Coronary artery (tissue), 2 donors: ENCODE data around the gene SPON1.

ENCODE experiments used
- DNase-seq: peaks from one replicate; pipeline ENCODE4 v3.0.0-alpha.2; 2017; ENCODE audit warnings: low spot score
- H3K27ac ChIP-seq, 2 donors: fragments of 200-600 bp; sonication (generic); one replicate each; pipeline ENCODE4 v1.5.1; 2016 to 2019
- H3K4me3 ChIP-seq: fragments of 200-600 bp; sonication (generic); 2 replicates; pipeline ENCODE4 v1.5.1; 2016; ENCODE audit warnings: mild to moderate bottlenecking, moderate library complexity
- TF ChIP-seq, protein P1 (sequence below): fragments of 200-600 bp; sonication (generic); IDR thresholded peaks from one replicate; pipeline ENCODE4 v1.5.1; 2019; ENCODE audit warnings: antibody characterized with exemption

Gene SPON1

DNA sequence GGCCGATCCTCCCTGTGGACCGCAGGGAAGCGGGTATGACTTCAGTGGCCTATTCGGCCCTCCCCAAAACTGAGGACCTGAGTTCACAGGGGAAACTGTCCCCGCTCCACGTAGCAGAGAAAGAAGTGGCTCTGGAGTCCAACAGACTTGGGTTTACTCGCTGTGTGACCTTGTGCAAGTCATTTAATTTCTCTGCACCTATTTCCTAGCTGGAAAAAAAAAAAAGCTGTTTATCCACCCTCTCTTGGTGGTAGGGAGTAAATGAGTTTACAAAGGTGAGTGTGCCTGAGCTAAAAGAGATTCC is 2.2 kb downstream of the SPON1 start:
- Histone ChIP-seq H3K27ac (no peak overlapping the region), H3K4me3 (peak overlapping the region; percentile 67)
- no peak for DNase-seq
- TF ChIP-seq, protein P1, sequence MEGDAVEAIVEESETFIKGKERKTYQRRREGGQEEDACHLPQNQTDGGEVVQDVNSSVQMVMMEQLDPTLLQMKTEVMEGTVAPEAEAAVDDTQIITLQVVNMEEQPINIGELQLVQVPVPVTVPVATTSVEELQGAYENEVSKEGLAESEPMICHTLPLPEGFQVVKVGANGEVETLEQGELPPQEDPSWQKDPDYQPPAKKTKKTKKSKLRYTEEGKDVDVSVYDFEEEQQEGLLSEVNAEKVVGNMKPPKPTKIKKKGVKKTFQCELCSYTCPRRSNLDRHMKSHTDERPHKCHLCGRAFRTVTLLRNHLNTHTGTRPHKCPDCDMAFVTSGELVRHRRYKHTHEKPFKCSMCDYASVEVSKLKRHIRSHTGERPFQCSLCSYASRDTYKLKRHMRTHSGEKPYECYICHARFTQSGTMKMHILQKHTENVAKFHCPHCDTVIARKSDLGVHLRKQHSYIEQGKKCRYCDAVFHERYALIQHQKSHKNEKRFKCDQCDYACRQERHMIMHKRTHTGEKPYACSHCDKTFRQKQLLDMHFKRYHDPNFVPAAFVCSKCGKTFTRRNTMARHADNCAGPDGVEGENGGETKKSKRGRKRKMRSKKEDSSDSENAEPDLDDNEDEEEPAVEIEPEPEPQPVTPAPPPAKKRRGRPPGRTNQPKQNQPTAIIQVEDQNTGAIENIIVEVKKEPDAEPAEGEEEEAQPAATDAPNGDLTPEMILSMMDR: no peak

DNA sequence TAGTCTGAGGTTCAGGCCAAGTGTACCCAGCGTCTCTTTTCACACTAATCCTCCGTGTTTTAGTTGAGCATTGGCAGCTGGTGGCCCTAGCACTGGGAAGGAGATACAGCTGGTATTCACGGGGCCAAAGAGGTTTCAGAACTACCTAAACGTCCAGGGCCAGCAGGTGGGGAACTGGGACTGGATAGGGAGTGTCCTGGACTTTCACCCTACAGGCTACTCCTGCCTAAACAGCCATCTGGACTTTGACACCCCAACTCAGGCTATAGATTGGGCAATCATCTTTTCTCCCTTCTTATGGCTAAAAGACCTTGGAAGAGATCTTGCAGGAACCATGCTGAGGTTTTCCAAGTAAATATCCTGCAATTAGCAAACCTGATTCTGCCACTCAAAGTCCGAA is 2.8 kb downstream of the SPON1 start:
- DNase-seq: no peak
- Histone ChIP-seq H3K27ac (no peak overlapping the region), H3K4me3 (no peak overlapping the region)
- TF ChIP-seq, protein P1: no peak

DNA sequence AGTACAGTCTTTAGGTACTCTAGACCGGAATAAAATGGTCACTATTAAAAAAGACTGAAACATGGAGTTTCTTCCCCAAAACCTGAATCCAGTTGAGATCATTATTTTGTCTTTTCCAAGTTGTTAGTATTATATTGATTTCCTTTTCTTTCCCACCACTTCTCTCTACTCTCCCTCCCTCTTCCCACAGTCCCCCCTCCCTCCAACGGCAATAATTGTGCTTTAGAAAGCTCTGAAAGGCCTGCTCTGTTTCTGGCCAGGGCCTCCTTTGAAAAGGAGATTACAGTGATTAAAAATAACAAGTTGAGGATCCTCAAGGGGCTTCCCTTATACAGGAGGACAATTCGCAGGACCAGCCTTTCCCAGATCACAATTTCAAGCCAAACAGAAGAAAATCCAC is 3.5 kb downstream of the SPON1 start:
- Histone ChIP-seq H3K27ac (no peak overlapping the region), H3K4me3 (no peak overlapping the region)
- DNase-seq: no peak
- TF ChIP-seq, protein P1: no peak

DNA sequence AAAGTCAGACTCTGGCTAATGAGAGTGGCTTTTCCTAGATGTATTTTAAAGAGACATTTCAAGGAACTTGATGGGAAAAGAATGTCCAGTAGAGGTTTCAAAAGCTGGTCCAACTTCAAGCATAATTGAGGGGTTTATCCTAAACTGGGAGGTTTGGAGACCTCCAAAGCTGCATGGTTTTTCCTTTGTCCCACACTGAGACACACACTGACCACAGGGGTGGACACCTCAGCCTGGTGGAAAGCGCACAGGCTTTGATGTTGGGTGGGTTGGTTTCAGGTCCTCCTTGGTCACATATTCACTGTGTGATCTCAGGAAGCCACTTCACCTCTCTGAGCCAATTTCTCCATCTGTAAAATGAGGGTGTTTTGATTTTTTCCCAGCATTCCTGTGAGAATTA is 4.0 kb downstream of the SPON1 start:
- Histone ChIP-seq H3K4me3 (no peak overlapping the region), H3K27ac (no peak overlapping the region)
- DNase-seq: no peak
- TF ChIP-seq, protein P1: no peak

DNA sequence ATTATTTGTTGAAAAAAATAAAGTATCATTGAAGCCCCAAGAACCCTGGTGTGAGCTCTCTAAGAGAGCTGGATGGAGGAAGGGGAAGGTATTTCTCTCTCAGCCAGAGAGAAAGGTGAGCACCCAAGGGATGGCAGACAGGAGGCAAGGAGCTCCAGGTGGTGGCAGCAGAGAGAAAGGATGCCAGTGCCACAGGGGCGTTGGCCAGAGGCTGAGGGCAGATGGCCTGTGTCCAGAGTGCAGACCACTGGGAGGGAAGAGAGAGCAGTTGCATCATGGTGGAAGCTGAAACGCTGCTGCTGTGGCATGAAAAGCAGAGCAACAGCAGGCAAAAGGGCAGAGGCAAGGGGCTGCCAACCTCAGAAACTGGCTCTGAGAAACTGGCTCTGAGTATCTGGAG is 8.5 kb downstream of the SPON1 start:
- no peak overlapping the region for H3K27ac ChIP-seq
- TF ChIP-seq, protein P1: no peak
- no peak for DNase-seq
- no peak overlapping the region for H3K4me3 ChIP-seq

DNA sequence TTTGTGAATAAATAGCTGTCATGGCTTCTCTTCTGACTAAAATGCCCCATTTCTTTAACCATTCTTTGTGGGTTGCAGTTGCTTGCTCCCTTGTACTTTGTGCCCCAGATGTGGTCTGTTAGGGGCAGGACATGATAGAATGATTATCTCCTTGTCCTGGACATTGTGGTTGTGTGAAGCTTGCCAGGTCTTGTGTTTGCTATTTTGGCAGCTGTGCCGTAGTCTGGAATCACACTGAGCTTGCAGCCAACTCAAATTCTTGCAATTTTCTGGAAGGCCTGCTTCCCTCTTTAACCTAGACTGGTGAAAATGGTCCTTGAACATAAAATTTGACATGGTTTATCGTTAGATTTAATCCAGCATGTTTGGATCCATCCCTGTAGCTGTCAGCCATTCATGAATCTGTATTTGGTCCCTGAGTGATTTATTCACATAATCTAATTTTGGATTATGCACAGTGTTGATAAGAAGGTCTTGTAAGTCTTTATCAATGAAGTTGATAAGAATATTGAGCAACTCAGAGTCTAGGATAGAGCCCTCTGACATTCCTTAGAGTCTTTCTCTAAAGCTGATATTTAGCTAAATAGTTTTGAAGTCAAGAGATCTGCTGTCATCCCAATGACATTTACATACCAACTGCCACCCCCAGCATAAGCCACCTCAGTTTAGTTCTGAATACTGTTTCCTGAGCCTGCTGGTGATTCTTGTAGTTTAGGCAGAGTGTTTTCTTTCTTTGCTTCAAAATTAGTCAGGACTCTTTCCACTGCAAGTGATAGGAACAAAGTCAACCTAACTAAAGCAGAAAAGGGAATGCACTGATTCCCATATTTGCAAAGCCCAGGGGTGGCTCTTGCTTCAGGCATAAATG is 9.8 kb downstream of the SPON1 start:
- TF ChIP-seq, protein P1: no peak
- no peak for DNase-seq
- no peak overlapping the region for H3K4me3 ChIP-seq
- peak overlapping the region; percentile 3 to 59 for H3K27ac ChIP-seq

DNA sequence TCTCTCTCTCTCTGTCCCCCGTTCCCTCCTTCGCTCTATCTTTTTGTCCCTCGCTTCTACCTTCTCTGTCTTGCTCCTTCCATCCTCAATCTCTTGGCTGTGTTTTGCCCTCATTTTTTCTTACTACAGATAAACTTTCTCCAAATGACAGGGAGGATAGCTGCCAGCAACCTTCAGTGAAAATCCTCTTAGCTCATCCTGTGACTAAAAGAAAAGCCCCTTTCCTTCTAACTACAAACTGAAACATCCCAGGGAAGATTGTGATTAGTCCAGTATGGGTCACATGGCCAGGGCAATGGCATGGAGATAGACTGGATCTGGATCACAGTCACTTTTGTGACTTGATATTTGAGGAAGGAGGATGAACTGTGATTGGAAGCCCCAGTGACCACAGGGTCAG is 10.4 kb downstream of the SPON1 start:
- no peak overlapping the region for H3K4me3 ChIP-seq
- no peak for DNase-seq
- peak overlapping the region; percentile 3 to 59 for H3K27ac ChIP-seq
- TF ChIP-seq, protein P1: no peak
